ENCODE data around the gene DSTN.

DNA sequence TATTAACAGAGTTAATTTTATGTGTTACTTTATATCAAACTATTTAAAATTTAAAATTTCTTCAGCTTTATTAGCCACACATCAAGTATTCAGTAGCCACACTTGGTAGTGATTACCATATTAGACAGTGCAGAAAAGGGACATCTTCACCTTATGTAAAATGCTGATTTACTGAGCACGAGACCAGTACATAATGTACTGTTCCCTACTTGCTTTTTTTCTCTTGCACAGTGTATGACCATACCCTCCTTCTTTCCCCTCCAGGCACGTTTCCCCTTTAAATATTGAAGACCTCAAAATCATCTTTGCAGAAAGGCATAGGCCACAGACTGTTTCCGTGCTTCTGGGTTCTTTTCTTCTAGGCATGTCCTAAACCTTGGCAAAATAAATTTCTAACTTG lies 17.9 kb downstream of the DSTN start:
- TF ChIP-seq POLR2A (IDR thresholded peaks at IDR 0.05; ENCODE audit: low read length) (no peak), GATA1 (IDR thresholded peaks at IDR 0.05; ENCODE audit: low read depth, low read length) (no peak)

All from erythroblast (primary cell).